GM13976 (cell line): ENCODE results near the gene C1QTNF9B.

Experiments used
- DNase-seq: peaks from one replicate; pipeline ENCODE4 v3.0.0; 2012; ENCODE audit warnings: low spot score
- CTCF ChIP-seq: IDR thresholded peaks from 2 replicates; pipeline ENCODE4 v1.5.1; 2012; ENCODE audit warnings: borderline replicate concordance, mild to moderate bottlenecking; ENCODE audit not compliant: insufficient read depth; ENCODE audit errors: extremely low read depth, missing control alignments, control extremely low read depth
- in situ Hi-C: fragments of 300-500 bp; cut with MboI; formaldehyde crosslinking; loops from one replicate; pipeline ENCODE4 v1.12.0; 2022; ENCODE audit warnings: low sequenced_read_pairs, mixed read lengths, inconsistent platforms; ENCODE audit not compliant: unreplicated experiment

C1QTNF9B gene

DNA sequence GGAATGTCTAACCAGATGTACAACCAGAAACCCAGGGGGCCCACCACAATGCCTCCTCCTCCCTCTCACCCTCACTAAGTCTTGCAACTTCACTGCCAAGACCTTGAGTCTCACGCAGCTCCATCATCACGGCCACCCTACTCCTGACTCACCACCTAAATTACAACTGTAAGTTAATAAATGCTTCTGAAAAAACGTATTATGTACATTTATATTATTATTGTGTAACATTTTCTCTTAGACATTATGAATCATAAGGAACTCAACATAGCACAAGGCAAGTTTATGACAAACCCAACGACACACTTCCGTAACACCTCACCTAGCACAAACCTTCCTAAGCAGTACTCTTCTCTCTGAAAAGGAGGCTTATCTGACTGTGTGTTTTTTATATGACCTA, 28.8 kb downstream of the C1QTNF9B start:
- no peak for DNase-seq
- no peak for TF ChIP-seq CTCF
- in situ Hi-C loops, result loop anchor here (10.0 kb wide), 1 partner anchor 294 kb away; the partner anchor contains the start of gene TNFRSF19

GRCh38 chr13:23867027-23867491, 30.2 kb downstream of the C1QTNF9B start:
- in situ Hi-C loops, result loop anchor here (10.0 kb wide), 1 partner anchor 292 kb away; the partner anchor contains the start of gene TNFRSF19
- DNase-seq, result no peak
- no peak for TF ChIP-seq CTCF

- no peak for DNase-seq
- no peak for TF ChIP-seq CTCF
- in situ Hi-C loops, result loop anchor here (10.0 kb wide), 1 partner anchor 292 kb away; the partner anchor contains the start of gene TNFRSF19
Measured at GRCh38 chr13:23866420-23867026, 30.8 kb downstream of the C1QTNF9B start.

DNA sequence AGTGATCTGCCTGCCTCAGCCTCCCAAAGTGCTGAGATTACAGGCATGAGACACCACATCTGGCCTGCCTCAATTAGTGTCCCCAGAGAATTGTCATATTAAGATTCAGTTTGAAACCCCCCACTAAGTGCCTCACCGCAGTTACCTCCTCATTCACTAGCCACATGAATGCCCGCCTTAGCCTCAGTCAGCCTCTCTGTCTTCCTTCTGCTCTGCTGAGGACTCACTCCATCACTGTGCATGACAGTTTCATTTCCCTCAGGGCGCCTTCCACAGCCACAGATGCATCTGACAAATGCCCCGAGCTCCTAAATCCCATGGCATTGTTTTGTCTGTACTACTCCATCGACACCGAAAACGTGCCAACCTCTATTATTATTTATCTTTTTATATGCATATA, 31.4 kb downstream of the C1QTNF9B start:
- in situ Hi-C loops, result loop anchor here (10.0 kb wide), 1 partner anchor 291 kb away; the partner anchor contains the start of gene TNFRSF19
- no peak for TF ChIP-seq CTCF
- no peak for DNase-seq

- no peak for DNase-seq
- no peak for TF ChIP-seq CTCF
- in situ Hi-C loops, result loop anchor here (10.0 kb wide), 1 partner anchor 290 kb away; the partner anchor contains the start of gene TNFRSF19
Measured at GRCh38 chr13:23865026-23865425, 32.3 kb downstream of the C1QTNF9B start.

DNA sequence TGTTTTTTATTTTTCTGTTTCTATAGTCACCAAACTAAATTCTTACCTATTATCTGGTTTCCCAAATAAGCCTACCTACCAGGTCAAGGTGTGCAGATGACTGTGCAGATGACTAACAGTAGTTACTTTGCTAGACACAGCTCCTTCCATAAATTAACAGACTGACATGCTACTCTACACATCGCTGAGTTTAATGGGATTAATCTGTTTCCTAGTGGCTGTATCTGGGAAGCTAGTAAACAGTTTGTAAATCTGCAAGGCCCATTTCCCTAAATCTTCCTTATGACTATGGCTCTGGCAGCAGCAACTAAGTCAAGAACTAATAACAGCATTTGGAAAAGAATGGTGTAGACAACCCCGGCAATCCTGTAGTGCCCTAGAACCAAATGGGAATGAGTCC, 36.0 kb downstream of the C1QTNF9B start:
- no peak for TF ChIP-seq CTCF
- DNase-seq, result no peak
- in situ Hi-C loops, result loop anchor here (10.0 kb wide), 1 partner anchor 287 kb away; the partner anchor contains the start of gene TNFRSF19

DNA sequence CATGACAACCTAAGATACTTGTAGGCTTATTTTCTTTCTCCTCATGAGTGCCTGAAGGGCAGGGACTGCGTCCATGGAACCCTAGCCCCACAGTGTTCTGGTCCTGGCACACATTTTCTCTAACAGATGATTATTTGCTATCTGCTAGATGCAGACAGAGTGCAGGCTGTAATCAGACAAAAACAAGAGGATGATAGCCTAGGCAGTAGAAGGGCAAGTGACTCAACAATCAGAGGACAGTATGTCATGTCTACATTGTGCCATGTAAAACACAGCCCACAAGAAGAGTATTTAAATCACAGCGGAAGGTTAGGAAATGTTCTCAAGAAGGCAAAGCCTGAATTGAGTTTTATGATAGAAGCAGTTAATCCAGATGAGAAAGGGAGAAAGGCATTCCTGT, 37.4 kb downstream of the C1QTNF9B start:
- in situ Hi-C loops, result loop anchor here (10.0 kb wide), 1 partner anchor 285 kb away; the partner anchor contains the start of gene TNFRSF19
- no peak for DNase-seq

More for the DNA sequence above, 37.4 kb downstream of the C1QTNF9B start:
- TF ChIP-seq CTCF, result no peak
